22Rv1 (cell line): ENCODE measurements around the gene UNC93A.

Experiments
- ZFX ChIP-seq: fragments of 450-650 bp; IDR thresholded peaks from 2 replicates; pipeline ENCODE4 v1.6.1; 2017; ENCODE audit warnings: antibody characterized with exemption, borderline replicate concordance
- TF ChIP-seq, protein P1 (sequence below): fragments of 450-650 bp; IDR thresholded peaks from 2 replicates; pipeline ENCODE4 v1.5.1; 2017; ENCODE audit warnings: mild to moderate bottlenecking

DNA sequence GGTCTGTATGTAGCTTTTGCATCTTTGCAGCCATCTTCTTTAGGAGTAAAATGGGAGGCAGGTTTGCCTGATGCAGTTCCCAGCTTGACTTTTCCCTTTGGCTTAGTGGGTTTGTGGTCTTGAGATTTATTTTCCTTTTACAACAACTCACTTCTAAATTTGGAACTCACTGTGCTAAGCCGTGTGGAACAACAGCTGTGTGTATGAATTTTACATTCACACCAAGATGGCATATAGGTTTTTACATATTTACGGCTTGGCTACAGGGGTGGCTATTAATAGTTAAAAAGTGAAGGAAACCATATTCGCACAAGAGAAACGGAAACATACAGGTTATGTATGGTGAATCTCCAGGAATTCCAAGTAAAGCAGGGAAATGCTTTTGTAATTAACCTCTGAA is 36.3 kb downstream of the UNC93A start:
- TF ChIP-seq, protein P1, sequence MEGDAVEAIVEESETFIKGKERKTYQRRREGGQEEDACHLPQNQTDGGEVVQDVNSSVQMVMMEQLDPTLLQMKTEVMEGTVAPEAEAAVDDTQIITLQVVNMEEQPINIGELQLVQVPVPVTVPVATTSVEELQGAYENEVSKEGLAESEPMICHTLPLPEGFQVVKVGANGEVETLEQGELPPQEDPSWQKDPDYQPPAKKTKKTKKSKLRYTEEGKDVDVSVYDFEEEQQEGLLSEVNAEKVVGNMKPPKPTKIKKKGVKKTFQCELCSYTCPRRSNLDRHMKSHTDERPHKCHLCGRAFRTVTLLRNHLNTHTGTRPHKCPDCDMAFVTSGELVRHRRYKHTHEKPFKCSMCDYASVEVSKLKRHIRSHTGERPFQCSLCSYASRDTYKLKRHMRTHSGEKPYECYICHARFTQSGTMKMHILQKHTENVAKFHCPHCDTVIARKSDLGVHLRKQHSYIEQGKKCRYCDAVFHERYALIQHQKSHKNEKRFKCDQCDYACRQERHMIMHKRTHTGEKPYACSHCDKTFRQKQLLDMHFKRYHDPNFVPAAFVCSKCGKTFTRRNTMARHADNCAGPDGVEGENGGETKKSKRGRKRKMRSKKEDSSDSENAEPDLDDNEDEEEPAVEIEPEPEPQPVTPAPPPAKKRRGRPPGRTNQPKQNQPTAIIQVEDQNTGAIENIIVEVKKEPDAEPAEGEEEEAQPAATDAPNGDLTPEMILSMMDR: no peak
- no peak for TF ChIP-seq ZFX
